Measurements from ENCODE around the gene TGM5.

The TGM5 gene

GRCh38 chr15:43196760-43197548 lies 69.8 kb downstream of the TGM5 start:
- DNase-seq (ENCODE audit: low read depth in 3 of 3): no peak

- DNase-seq (ENCODE audit: low read depth in 3 of 3): no peak
These were observed 71.9 kb downstream of the TGM5 start for GRCh38 chr15:43194795-43195194.

GRCh38 chr15:43193710-43194109 lies 73.0 kb downstream of the TGM5 start:
- no peak for DNase-seq (ENCODE audit: low read depth in 3 of 3)

GRCh38 chr15:43190178-43190577 lies 76.5 kb downstream of the TGM5 start:
- DNase-seq (ENCODE audit: low read depth in 3 of 3): no peak

GRCh38 chr15:43189296-43189695 lies 77.4 kb downstream of the TGM5 start:
- DNase-seq (ENCODE audit: low read depth in 3 of 3): no peak

GRCh38 chr15:43187544-43188155 lies 79.1 kb downstream of the TGM5 start:
- DNase-seq (ENCODE audit: low read depth in 3 of 3): no peak

GRCh38 chr15:43186003-43186353 lies 80.8 kb downstream of the TGM5 start:
- DNase-seq (ENCODE audit: low read depth in 3 of 3): peak in 1 of 3 donors; percentile 32

GRCh38 chr15:43185157-43186002 lies 81.3 kb downstream of the TGM5 start, which contains the start of gene CCNDBP1:
Gene CCNDBP1, plus strand, starts transcription at chr15:43185403. Its CDS starts 96 bp downstream, at chr15:43185499.
- DNase-seq (ENCODE audit: low read depth in 3 of 3): peak; percentile 82 to 94 (median 85)

GRCh38 chr15:43184407-43185124 lies 82.2 kb downstream of the TGM5 start:
- no peak for DNase-seq (ENCODE audit: low read depth in 3 of 3)

- no peak for DNase-seq (ENCODE audit: low read depth in 3 of 3)
These were observed 83.5 kb downstream of the TGM5 start for GRCh38 chr15:43183270-43183669.
